Kidney glomerular epithelial cell (primary cell): ENCODE measurements around the gene HOXA11.

Experiments
- DNase-seq: peaks from one replicate; lab custom pipeline; 2025; lab: John Stamatoyannopoulos, UW

The HOXA11 gene

GRCh38 chr7:27132214-27132613, 52.8 kb downstream of the HOXA11 start:
- no peak for DNase-seq

- DNase-seq: no peak
Observed at GRCh38 chr7:27131390-27131819, 53.6 kb downstream of the HOXA11 start.
